HG03097 (cell line): ENCODE data around the gene FRAT2.
"Not testable (repeated sequence)": the region's sequence is repeated elsewhere in the genome, so short reads cannot be mapped to it uniquely, and the experiment has no call there.

Source experiments
- ATAC-seq: cut with Tn5 transposase; IDR thresholded peaks from one replicate; pipeline ENCODE4 v1.9.1; 2021; ENCODE audit not compliant: unreplicated experiment, low FRiP score

Gene FRAT2

GRCh38 chr10:97292862-97293198 lies 41.7 kb downstream of the FRAT2 start:
- ATAC-seq = no peak

DNA sequence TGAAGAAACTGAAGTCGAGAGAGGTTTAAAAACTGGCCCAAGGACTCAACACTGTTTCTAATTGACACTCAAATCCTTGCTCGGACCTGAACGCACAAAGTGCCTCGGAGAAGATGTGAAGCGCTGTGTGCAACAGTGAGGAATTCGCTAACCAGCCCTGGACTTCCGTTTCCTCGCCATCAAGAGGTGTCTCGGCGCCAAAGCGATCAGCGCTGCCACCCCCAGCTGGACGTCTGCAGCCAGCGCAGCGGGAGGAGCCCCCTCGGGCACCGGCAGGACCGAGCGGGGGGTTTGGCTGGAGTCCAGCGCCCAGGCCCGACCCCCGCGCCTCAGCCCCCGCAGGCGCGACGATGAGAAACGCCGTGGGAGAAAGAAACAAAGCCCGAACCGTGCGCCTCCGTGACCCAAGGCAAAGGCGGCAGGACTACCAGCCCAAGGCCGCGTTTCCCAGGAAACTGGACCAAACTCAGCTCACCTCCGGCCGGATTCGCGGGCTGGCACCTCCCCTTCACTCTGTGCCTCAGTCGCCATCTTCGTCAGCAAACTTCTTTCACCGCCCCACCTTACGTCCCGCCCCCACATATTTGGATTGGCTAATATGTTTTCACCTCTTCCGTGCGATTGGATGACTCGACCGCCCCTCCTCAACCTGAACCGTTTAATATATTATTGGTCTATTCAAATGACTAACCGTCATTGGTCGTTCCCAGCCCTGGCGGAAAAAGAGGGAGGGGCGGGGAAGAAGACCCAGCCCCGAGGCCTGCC lies 42.2 kb downstream of the FRAT2 start, which contains the start of gene ARHGAP19:
Gene ARHGAP19 (minus strand): TSS at position 541 of the 765 bp plus-strand sequence. CDS start 10 bp downstream, at position 531.
- peak; percentile 89 for ATAC-seq

GRCh38 chr10:97291357-97292096 lies 43.0 kb downstream of the FRAT2 start:
- no peak for ATAC-seq

- ATAC-seq = not testable (repeated sequence)
Measured at GRCh38 chr10:97290576-97291356, 43.8 kb downstream of the FRAT2 start.

DNA sequence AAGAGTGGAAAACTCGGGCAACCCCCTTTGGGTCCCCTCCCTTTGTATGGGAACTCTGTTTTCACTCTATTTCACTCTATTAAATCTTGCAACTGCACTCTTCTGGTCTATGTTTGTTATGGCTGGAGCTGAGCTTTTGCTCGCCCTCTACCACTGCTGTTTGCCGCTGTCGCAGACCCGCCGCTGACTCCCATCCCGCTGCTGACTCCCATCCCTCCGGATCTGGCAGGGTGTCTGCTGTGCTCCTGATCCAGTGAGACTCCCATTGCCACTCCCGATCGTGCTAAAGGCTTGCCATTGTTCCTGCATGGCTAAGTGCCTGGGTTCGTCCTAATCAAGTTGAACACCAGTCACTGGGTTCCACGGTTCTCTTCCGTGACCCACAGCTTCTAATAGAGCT lies 44.5 kb downstream of the FRAT2 start:
- not testable (repeated sequence) for ATAC-seq
